ENCODE data around the gene PECR. TPM values are rescaled to one million over a fixed set of nuclear protein-coding genes. Genes with fewer than 3 reads are reported as not detected.
A peak's percentile ranks its signal among the peaks of the same experiment; 100 is the strongest.
"Not testable (repeated sequence)": the region's sequence is repeated elsewhere in the genome, so short reads cannot be mapped to it uniquely, and the experiment has no call there.

Gene PECR
- total RNA-seq, 6 experiments from 2014 or later: 43.4 to 115 (median 80.3) TPM

DNA sequence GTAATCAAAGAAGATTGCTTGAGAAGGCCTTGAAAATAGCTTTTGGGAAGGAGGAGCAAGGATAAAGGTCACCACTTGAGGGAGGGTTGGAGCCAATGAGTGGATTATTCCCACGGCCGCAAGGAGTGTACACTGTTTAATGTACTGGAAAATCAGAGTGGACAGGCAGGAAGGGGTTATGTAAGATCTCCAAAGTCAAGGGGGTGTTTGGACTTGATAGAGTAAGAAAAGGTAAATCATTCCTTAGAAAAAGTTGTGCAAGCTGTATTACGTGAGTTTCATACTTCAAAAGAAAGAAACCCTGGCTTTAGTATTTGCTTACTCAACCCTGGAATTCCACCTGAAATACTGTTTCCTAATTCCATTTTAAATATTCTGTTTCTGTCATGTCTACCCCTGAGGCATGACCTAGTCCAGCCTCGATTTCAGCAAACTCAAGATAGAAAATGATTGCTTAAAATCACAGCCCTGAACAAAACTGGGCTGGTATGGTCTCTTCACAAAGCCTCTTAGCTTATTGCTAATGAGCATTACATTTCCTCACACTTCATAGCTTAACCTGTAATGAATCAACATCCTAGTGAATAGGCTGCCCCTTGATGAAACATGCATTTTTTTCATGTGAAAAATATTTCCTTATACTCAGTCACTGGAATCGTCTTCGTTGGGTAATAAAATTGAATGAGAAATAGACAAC is 69.3 kb downstream of the PECR start:
- H3K4me3 ChIP-seq: no peak overlapping the region
- DNase-seq: no peak
- H3K27ac ChIP-seq: peak overlapping the region; percentile 26 to 46 (median 30)
- intact Hi-C loops (cut with DNase I): loop anchor here in 1 of 2 donors (10.0 kb wide), 1 partner anchor 57 kb away; no protein-coding TSS in a partner anchor
- TF ChIP-seq, protein P1, sequence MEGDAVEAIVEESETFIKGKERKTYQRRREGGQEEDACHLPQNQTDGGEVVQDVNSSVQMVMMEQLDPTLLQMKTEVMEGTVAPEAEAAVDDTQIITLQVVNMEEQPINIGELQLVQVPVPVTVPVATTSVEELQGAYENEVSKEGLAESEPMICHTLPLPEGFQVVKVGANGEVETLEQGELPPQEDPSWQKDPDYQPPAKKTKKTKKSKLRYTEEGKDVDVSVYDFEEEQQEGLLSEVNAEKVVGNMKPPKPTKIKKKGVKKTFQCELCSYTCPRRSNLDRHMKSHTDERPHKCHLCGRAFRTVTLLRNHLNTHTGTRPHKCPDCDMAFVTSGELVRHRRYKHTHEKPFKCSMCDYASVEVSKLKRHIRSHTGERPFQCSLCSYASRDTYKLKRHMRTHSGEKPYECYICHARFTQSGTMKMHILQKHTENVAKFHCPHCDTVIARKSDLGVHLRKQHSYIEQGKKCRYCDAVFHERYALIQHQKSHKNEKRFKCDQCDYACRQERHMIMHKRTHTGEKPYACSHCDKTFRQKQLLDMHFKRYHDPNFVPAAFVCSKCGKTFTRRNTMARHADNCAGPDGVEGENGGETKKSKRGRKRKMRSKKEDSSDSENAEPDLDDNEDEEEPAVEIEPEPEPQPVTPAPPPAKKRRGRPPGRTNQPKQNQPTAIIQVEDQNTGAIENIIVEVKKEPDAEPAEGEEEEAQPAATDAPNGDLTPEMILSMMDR (IDR thresholded peaks at IDR 0.05): no peak
- H3K4me1 ChIP-seq: peaks cover 0 to 21% (median 5%) of the 10 kb centered on the region in 4 donors
- no peaks in the 10 kb centered on the region for H3K9me3 ChIP-seq
- H3K36me3 ChIP-seq: no peaks in the 10 kb centered on the region
- H3K27me3 ChIP-seq: no peaks in the 10 kb centered on the region
- 19% methylated on average over 6 of the region's 6 CpGs for WGBS (ENCODE audit: insufficient coverage, low coverage, low lambda C conversion rate, missing lambda C conversion rate)
- ATAC-seq: peak in 3 of 4 donors; percentile 41 to 68 (median 44)

DNA sequence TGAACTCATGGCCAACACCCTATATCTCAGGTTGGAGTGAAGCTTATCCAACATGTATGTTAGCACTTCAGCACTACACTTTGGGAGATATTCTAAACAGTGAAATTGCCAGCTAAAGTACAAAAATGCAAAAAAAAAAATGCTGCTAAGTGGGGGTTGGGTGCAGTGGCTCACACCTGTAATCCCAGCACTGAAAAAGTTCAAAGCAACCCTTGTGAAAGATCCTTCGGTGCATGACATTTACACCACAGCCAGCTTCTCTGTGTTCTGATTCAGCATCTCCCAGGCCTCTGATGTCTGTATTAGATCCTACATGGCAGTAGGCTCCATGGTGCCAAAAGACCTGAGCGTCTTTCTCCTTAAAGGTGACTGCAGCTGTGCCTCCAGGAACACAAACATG is 72.4 kb downstream of the PECR start:
- H3K4me1 ChIP-seq: peaks cover 0 to 33% (median 5%) of the 10 kb centered on the region in 4 donors
- DNase-seq; H3K27ac ChIP-seq; H3K4me3 ChIP-seq; intact Hi-C loops (cut with DNase I); H3K27me3 ChIP-seq; H3K36me3 ChIP-seq; ATAC-seq; H3K9me3 ChIP-seq: not testable (repeated sequence)
- WGBS (ENCODE audit: insufficient coverage, low coverage, low lambda C conversion rate, missing lambda C conversion rate): 78% methylated on average over 1 of the region's 2 CpGs

DNA sequence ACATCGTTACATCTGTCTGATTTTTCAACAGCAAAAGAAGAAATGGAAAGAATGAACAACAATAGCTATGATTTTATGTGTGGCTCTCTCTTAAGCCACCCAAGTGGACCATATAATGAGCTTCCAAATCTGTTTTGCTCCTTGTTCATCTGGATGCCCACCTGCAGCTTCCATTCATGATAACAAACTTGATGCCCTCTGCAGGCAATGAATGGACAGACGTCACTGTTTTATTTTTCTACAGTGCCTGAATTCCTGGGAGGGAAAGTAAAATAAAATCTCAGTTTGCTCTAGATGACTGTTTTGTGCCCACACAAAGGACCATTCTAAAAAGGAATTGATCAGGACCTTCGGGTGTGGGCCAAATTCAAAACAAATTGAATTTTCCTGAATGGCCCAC is 73.2 kb downstream of the PECR start:
- intact Hi-C loops (cut with DNase I): no loop called here
- Histone ChIP-seq H3K4me1 (peaks cover 0 to 26% (median 5%) of the 10 kb centered on the region in 4 donors), H3K9me3 (no peaks in the 10 kb centered on the region), H3K36me3 (no peaks in the 10 kb centered on the region), H3K27me3 (no peaks in the 10 kb centered on the region), H3K4me3 (no peak overlapping the region), H3K27ac (no peak overlapping the region)
- ATAC-seq: no peak
- no peak for TF ChIP-seq POLR2A (IDR thresholded peaks at IDR 0.05)
- TF ChIP-seq, protein P1 (IDR thresholded peaks at IDR 0.05): no peak
- 88% methylated on average over 3 of the region's 3 CpGs for WGBS (ENCODE audit: insufficient coverage, low coverage, low lambda C conversion rate, missing lambda C conversion rate)
- DNase-seq: no peak

DNA sequence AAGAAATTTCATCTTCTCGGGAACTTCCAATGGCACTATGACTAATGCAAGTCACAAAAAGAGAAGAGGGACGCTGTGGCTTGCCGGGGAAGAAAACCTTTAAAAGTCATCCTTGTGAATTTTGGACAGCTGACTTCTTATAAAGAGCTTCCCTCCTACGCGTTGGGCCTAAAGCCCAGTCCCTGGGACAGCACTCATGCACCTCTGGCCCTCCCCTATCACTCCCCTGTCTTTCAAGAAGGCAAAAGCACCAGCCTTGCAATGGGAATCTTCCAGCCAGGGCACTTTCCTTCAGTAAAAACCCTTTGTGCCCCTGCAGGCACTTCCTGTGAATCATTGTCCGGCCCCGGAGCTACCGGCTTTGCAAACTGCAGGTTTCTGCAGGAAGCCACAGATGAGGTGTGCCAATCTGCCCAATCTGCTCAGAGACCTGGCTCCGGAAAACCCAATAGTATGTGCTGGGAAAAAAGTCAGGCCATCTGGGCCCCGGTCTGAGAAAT is 75.4 kb downstream of the PECR start:
- H3K36me3 ChIP-seq: no peaks in the 10 kb centered on the region
- intact Hi-C loops (cut with DNase I): no loop called here
- H3K4me1 ChIP-seq: peaks cover 0 to 13% (median 0%) of the 10 kb centered on the region in 4 donors
- 31% methylated on average over 4 of the region's 10 CpGs for WGBS (ENCODE audit: insufficient coverage, low coverage, low lambda C conversion rate, missing lambda C conversion rate)
- no peak overlapping the region for H3K4me3 ChIP-seq
- ATAC-seq: peak; percentile 7 to 56 (median 16)
- H3K27ac ChIP-seq: no peak overlapping the region
- H3K27me3 ChIP-seq: no peaks in the 10 kb centered on the region
- DNase-seq: peak in 1 of 3 donors; percentile 32
- no peaks in the 10 kb centered on the region for H3K9me3 ChIP-seq
- TF ChIP-seq POLR2A (IDR thresholded peaks at IDR 0.05): no peak
- TF ChIP-seq, protein P1 (IDR thresholded peaks at IDR 0.05): no peak

DNA sequence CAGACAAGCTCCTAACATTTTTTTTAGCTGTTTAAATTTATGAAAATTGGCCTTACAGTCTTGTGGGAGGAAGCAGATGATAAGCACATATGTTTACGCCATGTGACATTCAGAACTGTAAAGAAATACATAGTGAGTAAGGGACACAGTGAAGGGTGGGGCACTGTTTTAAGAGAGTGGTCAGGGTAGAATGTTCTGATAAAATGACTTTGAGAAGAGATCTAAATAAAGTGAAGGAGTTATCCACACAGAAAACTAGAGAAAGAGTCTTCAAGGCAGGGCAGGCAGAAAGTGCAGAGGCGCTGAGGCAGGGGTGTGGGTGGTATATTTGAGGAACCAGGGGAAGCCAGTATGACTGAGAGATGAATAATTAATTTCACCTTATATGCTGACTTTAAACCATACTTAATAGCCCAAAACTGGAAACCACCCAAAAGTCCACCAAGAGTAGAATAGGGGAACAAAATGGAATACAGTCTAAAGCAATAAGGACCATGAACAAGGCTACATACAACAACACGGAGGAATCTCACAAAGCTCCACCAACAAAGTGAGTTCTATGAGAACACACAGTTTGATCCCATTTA is 76.8 kb downstream of the PECR start:
- TF ChIP-seq POLR2A (IDR thresholded peaks at IDR 0.05): no peak
- TF ChIP-seq, protein P1 (IDR thresholded peaks at IDR 0.05): no peak
- WGBS (ENCODE audit: insufficient coverage, low coverage, low lambda C conversion rate, missing lambda C conversion rate): 73% methylated on average over 3 of the region's 3 CpGs

More for the DNA sequence above, 76.8 kb downstream of the PECR start:
- H3K27ac ChIP-seq: no peak overlapping the region
- no peak for DNase-seq
- no peak overlapping the region for H3K4me3 ChIP-seq
- peaks cover 0 to 13% (median 0%) of the 10 kb centered on the region in 4 donors for H3K4me1 ChIP-seq
- ATAC-seq: no peak
- H3K36me3 ChIP-seq: peaks cover 0 to 9% (median 0%) of the 10 kb centered on the region in 4 donors
- no peaks in the 10 kb centered on the region for H3K9me3 ChIP-seq
- intact Hi-C loops (cut with DNase I): no loop called here
- no peaks in the 10 kb centered on the region for H3K27me3 ChIP-seq

Data from right lobe of liver (tissue), 6 donors.